ENCODE data around the gene FTO. TPM values are rescaled to one million over a fixed set of nuclear protein-coding genes. Genes with fewer than 3 reads are reported as not detected.

Gene FTO
- total RNA-seq, 2 donors from 2014 or later: 72.7 to 73.6 TPM

GRCh38 chr16:53736297-53736696, 32.3 kb downstream of the FTO start:
- Histone ChIP-seq H3K9me3 (no peaks in the 10 kb centered on the region), H3K36me3 (no peaks in the 10 kb centered on the region), H3K4me1 (replicated peaks) (no peaks in the 10 kb centered on the region), H3K27ac (no peak overlapping the region), H3K27me3 (replicated peaks; ENCODE audit: insufficient read depth) (no peaks in the 10 kb centered on the region), H3K4me3 (no peak overlapping the region)
- TF ChIP-seq POLR2A (IDR thresholded peaks at IDR 0.05) (no peak), POLR2AphosphoS5 (IDR thresholded peaks at IDR 0.05) (no peak), CTCF (IDR thresholded peaks at IDR 0.05) (no peak)
- no peak for DNase-seq (ENCODE audit: low spot score)
- intact Hi-C loops (cut with DNase I): no loop called here
- WGBS: 82% methylated on average over 3 of the region's 3 CpGs

- intact Hi-C loops (cut with DNase I): no loop called here
- 77% methylated on average over 5 of the region's 5 CpGs for WGBS
Observed at GRCh38 chr16:53737552-53737951, 33.6 kb downstream of the FTO start.

GRCh38 chr16:53740476-53740875, 36.5 kb downstream of the FTO start:
- no peak for DNase-seq (ENCODE audit: low spot score)
- no peak for TF ChIP-seq POLR2AphosphoS5 (IDR thresholded peaks at IDR 0.05)
- no peak for TF ChIP-seq CTCF (IDR thresholded peaks at IDR 0.05)
- no peak for TF ChIP-seq POLR2A (IDR thresholded peaks at IDR 0.05)
- no peaks in the 10 kb centered on the region for H3K9me3 ChIP-seq
- H3K27ac ChIP-seq: no peak overlapping the region
- no peaks in the 10 kb centered on the region for H3K36me3 ChIP-seq
- intact Hi-C loops (cut with DNase I): no loop called here
- no peaks in the 10 kb centered on the region for H3K4me1 ChIP-seq (replicated peaks)
- no peak overlapping the region for H3K4me3 ChIP-seq
- H3K27me3 ChIP-seq (replicated peaks; ENCODE audit: insufficient read depth): no peaks in the 10 kb centered on the region

More at GRCh38 chr16:53737552-53737951, 33.6 kb downstream of the FTO start:
- Histone ChIP-seq H3K9me3 (no peaks in the 10 kb centered on the region), H3K4me1 (replicated peaks) (no peaks in the 10 kb centered on the region), H3K36me3 (no peaks in the 10 kb centered on the region), H3K27ac (no peak overlapping the region), H3K4me3 (no peak overlapping the region), H3K27me3 (replicated peaks; ENCODE audit: insufficient read depth) (no peaks in the 10 kb centered on the region)
- no peak for TF ChIP-seq CTCF (IDR thresholded peaks at IDR 0.05)
- TF ChIP-seq POLR2A (IDR thresholded peaks at IDR 0.05): no peak
- no peak for TF ChIP-seq POLR2AphosphoS5 (IDR thresholded peaks at IDR 0.05)
- no peak for DNase-seq (ENCODE audit: low spot score)

- WGBS: 77% methylated on average over 3 of the region's 3 CpGs
- Histone ChIP-seq H3K27ac (no peak overlapping the region), H3K4me1 (replicated peaks) (no peaks in the 10 kb centered on the region), H3K9me3 (no peaks in the 10 kb centered on the region), H3K4me3 (no peak overlapping the region), H3K27me3 (replicated peaks; ENCODE audit: insufficient read depth) (no peaks in the 10 kb centered on the region), H3K36me3 (no peaks in the 10 kb centered on the region)
- intact Hi-C loops (cut with DNase I): no loop called here
- no peak for DNase-seq (ENCODE audit: low spot score)
- TF ChIP-seq CTCF (IDR thresholded peaks at IDR 0.05): no peak
- no peak for TF ChIP-seq POLR2A (IDR thresholded peaks at IDR 0.05)
- TF ChIP-seq POLR2AphosphoS5 (IDR thresholded peaks at IDR 0.05): no peak
Observed at GRCh38 chr16:53740933-53741531, 37.1 kb downstream of the FTO start.

GRCh38 chr16:53741546-53741945, 37.6 kb downstream of the FTO start:
- TF ChIP-seq CTCF (IDR thresholded peaks at IDR 0.05) (no peak), POLR2AphosphoS5 (IDR thresholded peaks at IDR 0.05) (no peak), POLR2A (IDR thresholded peaks at IDR 0.05) (no peak)
- intact Hi-C loops (cut with DNase I): no loop called here
- Histone ChIP-seq H3K36me3 (no peaks in the 10 kb centered on the region), H3K27ac (no peak overlapping the region), H3K9me3 (no peaks in the 10 kb centered on the region), H3K4me3 (no peak overlapping the region), H3K27me3 (replicated peaks; ENCODE audit: insufficient read depth) (no peaks in the 10 kb centered on the region), H3K4me1 (replicated peaks) (no peaks in the 10 kb centered on the region)
- no peak for DNase-seq (ENCODE audit: low spot score)
- WGBS: 79% methylated on average over 2 of the region's 2 CpGs

Data from prostate gland (tissue), 2 donors.